ENCODE data around the gene PRSS53. TPM values are rescaled to one million over a fixed set of nuclear protein-coding genes. Genes with fewer than 3 reads are reported as not detected.

Gene PRSS53
- total RNA-seq, 1 experiment from 2014 or later: 7.7 TPM

GRCh38 chr16:31078597-31079341 is 10.0 kb downstream of the PRSS53 start:
- Histone ChIP-seq H3K27ac (no peak overlapping the region), H3K79me2 (ENCODE audit: low read depth) (peaks cover 34% of the 10 kb centered on the region), H3F3A (ENCODE audit: insufficient read depth, low read depth) (peaks cover 20% of the 10 kb centered on the region; the same call in 1 of the 2 replicates), H3K9me2 (ENCODE audit: insufficient read depth) (no peaks in the 10 kb centered on the region), H4K20me1 (ENCODE audit: insufficient read depth) (peaks cover 38% of the 10 kb centered on the region), H3K4me2 (no peak overlapping the region), H3K4me1 (replicated peaks; ENCODE audit: insufficient read depth) (peaks cover 9% of the 10 kb centered on the region), H3K4me3 (no peak overlapping the region), H2AFZ (no peak overlapping the region), H3K27me3 (ENCODE audit: insufficient read depth, low read depth) (no peaks in the 10 kb centered on the region), H3K36me3 (ENCODE audit: low read depth) (peaks cover 5% of the 10 kb centered on the region), H3K9me3 (ENCODE audit: insufficient read depth, low read depth) (no peaks in the 10 kb centered on the region)
- ChIA-PET CTCF (no interaction called here), POLR2A (ENCODE audit: unreplicated experiment) (no interaction called here)
- intact Hi-C loops (cut with micrococcal nuclease; ENCODE audit: unreplicated experiment): no loop called here
- no peak for DNase-seq
- no TSS peak for BruUV-seq (replicated peaks)
- TF ChIP-seq CTCF (conservative IDR thresholded peaks at IDR 0.05): no peak
- TF ChIP-seq EZH2 (IDR thresholded peaks at IDR 0.05; ENCODE audit: low read depth): no peak

DNA sequence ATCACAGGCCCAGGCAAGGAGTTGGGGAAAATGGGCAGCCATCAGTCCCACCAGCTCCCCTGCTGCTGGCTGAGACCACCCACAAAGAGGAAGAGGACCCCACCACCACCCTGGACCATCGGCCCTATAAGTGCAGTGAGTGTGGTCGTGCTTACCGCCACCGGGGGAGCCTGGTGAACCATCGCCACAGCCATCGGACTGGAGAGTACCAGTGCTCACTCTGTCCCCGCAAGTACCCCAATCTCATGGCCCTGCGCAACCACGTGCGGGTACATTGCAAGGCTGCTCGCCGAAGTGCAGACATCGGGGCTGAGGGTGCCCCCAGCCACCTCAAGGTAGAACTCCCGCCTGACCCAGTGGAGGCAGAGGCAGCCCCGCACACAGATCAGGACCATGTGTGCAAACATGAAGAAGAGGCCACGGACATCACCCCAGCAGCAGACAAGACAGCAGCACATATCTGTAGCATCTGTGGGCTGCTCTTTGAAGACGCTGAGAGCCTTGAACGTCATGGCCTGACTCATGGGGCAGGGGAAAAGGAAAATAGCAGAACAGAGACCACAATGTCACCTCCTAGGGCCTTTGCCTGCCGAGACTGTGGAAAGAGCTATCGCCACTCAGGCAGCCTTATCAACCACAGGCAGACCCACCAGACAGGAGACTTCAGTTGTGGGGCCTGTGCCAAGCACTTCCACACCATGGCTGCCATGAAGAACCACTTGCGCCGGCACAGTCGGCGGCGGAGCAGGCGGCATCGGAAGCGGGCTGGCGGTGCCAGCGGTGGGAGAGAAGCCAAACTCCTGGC is 10.9 kb downstream of the PRSS53 start:
- BruUV-seq (replicated peaks): no TSS peak

GRCh38 chr16:31077024-31077423 is 11.7 kb downstream of the PRSS53 start:
- Histone ChIP-seq H3F3A (ENCODE audit: insufficient read depth, low read depth) (peaks cover 14% of the 10 kb centered on the region; the same call in 1 of the 2 replicates), H3K9me2 (ENCODE audit: insufficient read depth) (no peaks in the 10 kb centered on the region), H3K4me2 (no peak overlapping the region), H3K79me2 (ENCODE audit: low read depth) (peaks cover 46% of the 10 kb centered on the region), H4K20me1 (ENCODE audit: insufficient read depth) (peaks cover 30% of the 10 kb centered on the region), H3K27ac (no peak overlapping the region), H3K4me3 (no peak overlapping the region), H3K36me3 (ENCODE audit: low read depth) (peaks cover 5% of the 10 kb centered on the region), H3K9me3 (ENCODE audit: insufficient read depth, low read depth) (no peaks in the 10 kb centered on the region), H2AFZ (no peak overlapping the region), H3K4me1 (replicated peaks; ENCODE audit: insufficient read depth) (peaks cover 14% of the 10 kb centered on the region), H3K27me3 (ENCODE audit: insufficient read depth, low read depth) (no peaks in the 10 kb centered on the region)
- ChIA-PET CTCF (no interaction called here), POLR2A (ENCODE audit: unreplicated experiment) (no interaction called here)
- intact Hi-C loops (cut with micrococcal nuclease; ENCODE audit: unreplicated experiment): no loop called here
- no peak for DNase-seq
- no TSS peak for BruUV-seq (replicated peaks)
- TF ChIP-seq CTCF (conservative IDR thresholded peaks at IDR 0.05) (no peak), EZH2 (IDR thresholded peaks at IDR 0.05; ENCODE audit: low read depth) (no peak)

More for the DNA sequence above, 10.9 kb downstream of the PRSS53 start:
- no peak overlapping the region for H2AFZ ChIP-seq
- no peaks in the 10 kb centered on the region for H3K9me3 ChIP-seq (ENCODE audit: insufficient read depth, low read depth)
- H3K4me1 ChIP-seq (replicated peaks; ENCODE audit: insufficient read depth): peaks cover 9% of the 10 kb centered on the region
- H3K27me3 ChIP-seq (ENCODE audit: insufficient read depth, low read depth): no peaks in the 10 kb centered on the region
- peaks cover 21% of the 10 kb centered on the region; the same call in 1 of the 2 replicates for H3F3A ChIP-seq (ENCODE audit: insufficient read depth, low read depth)
- intact Hi-C loops (cut with micrococcal nuclease; ENCODE audit: unreplicated experiment): no loop called here
- peaks cover 38% of the 10 kb centered on the region for H3K79me2 ChIP-seq (ENCODE audit: low read depth)
- TF ChIP-seq CTCF (conservative IDR thresholded peaks at IDR 0.05) (no peak), EZH2 (IDR thresholded peaks at IDR 0.05; ENCODE audit: low read depth) (no peak)
- no peaks in the 10 kb centered on the region for H3K9me2 ChIP-seq (ENCODE audit: insufficient read depth)
- ChIA-PET POLR2A (ENCODE audit: unreplicated experiment) (no interaction called here), CTCF (no interaction called here)
- H3K36me3 ChIP-seq (ENCODE audit: low read depth): peaks cover 5% of the 10 kb centered on the region
- no peak overlapping the region for H3K4me3 ChIP-seq
- no peak for DNase-seq
- no peak overlapping the region for H3K27ac ChIP-seq
- peaks cover 38% of the 10 kb centered on the region for H4K20me1 ChIP-seq (ENCODE audit: insufficient read depth)
- H3K4me2 ChIP-seq: no peak overlapping the region
